Liver (tissue), 9 donors: ENCODE data around the gene DLK2. TPM values are rescaled to one million over a fixed set of nuclear protein-coding genes. Genes with fewer than 3 reads are reported as not detected.
"Not testable (repeated sequence)": the region's sequence is repeated elsewhere in the genome, so short reads cannot be mapped to it uniquely, and the experiment has no call there.

Experiments
- DNase-seq: peaks from one replicate; pipeline ENCODE4 v3.0.0-alpha.2; 2017; ENCODE audit warnings: low spot score
- H3K27ac ChIP-seq, 2 donors: one replicate each; pipeline ENCODE4 v1.7.0; 2013; ENCODE audit warnings: inconsistent platforms in 2 of 2, low read length in 2 of 2, control low read depth in 1 of 2, low read depth in 1 of 2, mild to moderate bottlenecking in 1 of 2
- H3K27me3 ChIP-seq, 4 donors: one replicate each; pipeline versions ENCODE4 v1.6.1 to v1.7.0; 2013; ENCODE audit warnings: low read length in 3 of 4, inconsistent platforms in 1 of 4, mild to moderate bottlenecking in 1 of 4, moderate library complexity in 1 of 4; ENCODE audit not compliant: control insufficient read depth in 4 of 4, insufficient read depth in 4 of 4
- H3K36me3 ChIP-seq, 4 donors: one replicate each; pipeline versions ENCODE4 v1.6.1 to v1.7.0; 2013; ENCODE audit warnings: low read length in 3 of 4, mild to moderate bottlenecking in 3 of 4, low read depth in 1 of 4, moderate library complexity in 1 of 4; ENCODE audit not compliant: control insufficient read depth in 4 of 4, insufficient read depth in 3 of 4
- H3K4me1 ChIP-seq, 4 donors: one replicate each; pipeline versions ENCODE4 v1.6.1 to v1.7.0; 2013; ENCODE audit warnings: low read length in 3 of 4, mild to moderate bottlenecking in 3 of 4, moderate library complexity in 1 of 4; ENCODE audit not compliant: control insufficient read depth in 4 of 4, insufficient read depth in 4 of 4
- H3K4me3 ChIP-seq, 3 donors: one replicate each; pipeline versions ENCODE4 v1.6.1 to v1.7.0; 2013; ENCODE audit warnings: low read length in 3 of 3, control low read depth in 1 of 3, low read depth in 1 of 3, mild to moderate bottlenecking in 1 of 3
- H3K9ac ChIP-seq, 2 donors: one replicate each; pipeline ENCODE4 v1.7.0; 2013; ENCODE audit warnings: low read length in 2 of 2, mild to moderate bottlenecking in 2 of 2, moderate library complexity in 2 of 2, control low read depth in 1 of 2, low read depth in 1 of 2
- H3K9me3 ChIP-seq, 4 donors: one replicate each; pipeline versions ENCODE4 v1.6.1 to v1.7.0; 2013; ENCODE audit warnings: low read length in 3 of 4; ENCODE audit not compliant: control insufficient read depth in 4 of 4
- CTCF ChIP-seq: fragments of 150-350 bp; IDR thresholded peaks from 2 replicates; pipeline ENCODE4 v1.5.1; 2017; ENCODE audit warnings: improper control_type of control experiment, low read depth, low read length; ENCODE audit not compliant: missing input control
- FOXA1 ChIP-seq: IDR thresholded peaks from 2 replicates; pipeline ENCODE4 v1.6.1; 2016; ENCODE audit warnings: antibody characterized with exemption
- FOXA2 ChIP-seq: IDR thresholded peaks from 2 replicates; pipeline ENCODE4 v1.6.1; 2016; ENCODE audit warnings: antibody characterized with exemption
- HNF4A ChIP-seq, 2 donors: conservative IDR thresholded peaks; 2 replicates each; pipeline ENCODE4 v1.6.1; 2016; ENCODE audit warnings: antibody characterized with exemption in 2 of 2, mild to moderate bottlenecking in 2 of 2
- HNF4G ChIP-seq: IDR thresholded peaks from 2 replicates; pipeline ENCODE4 v1.6.1; 2016; ENCODE audit warnings: antibody characterized with exemption
- RAD21 ChIP-seq, 2 donors: IDR thresholded peaks; 2 replicates each; pipeline ENCODE4 v1.6.1; 2016; ENCODE audit warnings: antibody characterized with exemption in 2 of 2, mild to moderate bottlenecking in 2 of 2
- REST ChIP-seq: IDR thresholded peaks from 2 replicates; pipeline ENCODE4 v1.6.1; 2016; ENCODE audit warnings: antibody characterized with exemption, mild to moderate bottlenecking
- RXRA ChIP-seq, 2 donors: IDR thresholded peaks; 2 replicates each; pipeline ENCODE4 v1.6.1; 2017 to 2018; ENCODE audit warnings: antibody characterized with exemption in 2 of 2, mild to moderate bottlenecking in 1 of 2
- SP1 ChIP-seq: IDR thresholded peaks from 2 replicates; pipeline ENCODE4 v1.6.1; 2018; ENCODE audit warnings: antibody characterized with exemption, mild to moderate bottlenecking
- TAF1 ChIP-seq: conservative IDR thresholded peaks from 2 replicates; pipeline ENCODE4 v1.6.1; 2016; ENCODE audit warnings: antibody characterized with exemption, mild to moderate bottlenecking
- YY1 ChIP-seq: IDR thresholded peaks from 2 replicates; pipeline ENCODE4 v1.6.1; 2016; ENCODE audit warnings: antibody characterized with exemption, mild to moderate bottlenecking
- ZBTB33 ChIP-seq: IDR thresholded peaks from 2 replicates; pipeline ENCODE4 v1.6.1; 2016; ENCODE audit warnings: antibody characterized with exemption
- WGBS: extraction: QIAGEN DNeasy Blood & Tissue Kit; methylation state at CpG from one replicate; pipeline ENCODE4 v1.1.7; 2013; 5-methylcytosine and 5-hydroxymethylcytosine counted together
- polyA plus RNA-seq, 2 donors: library from polyadenylated mRNA; stranded (reverse) in 1 of 2; unstranded in 1 of 2; fragments of 200-250 nt in 1 of 2; fragments of >200 nt in 1 of 2; fragmentation: Nextera tagmentation in 1 of 2; extraction: Ambion mirVana in 1 of 2; gene quantifications; one replicate each; pipeline versions ENCODE4 v1.2.1 to v1.2.3, GENCODE V29; 2013 to 2015
- total RNA-seq, 2 donors: library from RNA; depleted of rRNA; stranded (reverse); fragments of >200 nt; gene quantifications; one replicate each; pipeline ENCODE4 v1.2.3, GENCODE V29; 2014
- donor health status: healthy.
- donor health status: healthy.
- donor health status: healthy.
- donor health status: healthy.
- donor health status: healthy.

The DLK2 gene
- total and polyA plus RNA-seq, 4 donors, result 0.08 to 1.0 (median 0.08) TPM; not detected in 1

GRCh38 chr6:43420012-43420709 lies 35.2 kb downstream of the DLK2 start:
- WGBS, result 67% methylated on average over 5 of the region's 5 CpGs
- H3K9me3 ChIP-seq, result no peaks in the 10 kb centered on the region

GRCh38 chr6:43416935-43417334 lies 38.4 kb downstream of the DLK2 start:
- Histone ChIP-seq H3K4me1 (no peaks in the 10 kb centered on the region), H3K9ac (no peak overlapping the region), H3K36me3 (no peaks in the 10 kb centered on the region), H3K27ac (no peak overlapping the region), H3K9me3 (no peaks in the 10 kb centered on the region), H3K4me3 (no peak overlapping the region), H3K27me3 (no peaks in the 10 kb centered on the region)
- DNase-seq, result no peak
- TF ChIP-seq HNF4G, result no peak
- WGBS, result 79% methylated on average over 4 of the region's 4 CpGs

More at GRCh38 chr6:43420012-43420709, 35.2 kb downstream of the DLK2 start:
- no peak for TF ChIP-seq YY1
- H3K4me1 ChIP-seq, result no peaks in the 10 kb centered on the region
- no peak overlapping the region for H3K9ac ChIP-seq
- no peaks in the 10 kb centered on the region for H3K36me3 ChIP-seq
- H3K4me3 ChIP-seq, result no peak overlapping the region
- H3K27me3 ChIP-seq, result no peaks in the 10 kb centered on the region
- no peak overlapping the region for H3K27ac ChIP-seq
- no peak for DNase-seq

GRCh38 chr6:43415275-43415674 lies 40.1 kb downstream of the DLK2 start:
- H3K4me1 ChIP-seq, H3K36me3 ChIP-seq, H3K4me3 ChIP-seq, DNase-seq, H3K27ac ChIP-seq, H3K27me3 ChIP-seq, H3K9me3 ChIP-seq, H3K9ac ChIP-seq: not testable (repeated sequence)
- 91% methylated on average over 8 of the region's 8 CpGs for WGBS

GRCh38 chr6:43413002-43413401 lies 42.3 kb downstream of the DLK2 start:
- H3K4me3 ChIP-seq, result no peak overlapping the region
- no peaks in the 10 kb centered on the region for H3K36me3 ChIP-seq
- H3K27ac ChIP-seq, result no peak overlapping the region
- TF ChIP-seq ZBTB33 (no peak), FOXA1 (no peak), HNF4A (conservative IDR thresholded peaks at IDR 0.05) (no peak), TAF1 (no peak), REST (no peak), FOXA2 (no peak), RXRA (IDR thresholded peaks at IDR 0.05) (no peak), SP1 (no peak), CTCF (no peak), RAD21 (IDR thresholded peaks at IDR 0.05) (no peak)
- no peaks in the 10 kb centered on the region for H3K4me1 ChIP-seq
- no peak for DNase-seq
- H3K9me3 ChIP-seq, result no peaks in the 10 kb centered on the region
- no peak overlapping the region for H3K9ac ChIP-seq
- WGBS, result 95% methylated on average over 2 of the region's 2 CpGs
- no peaks in the 10 kb centered on the region for H3K27me3 ChIP-seq
